ENCODE measurements around the gene NPLOC4.

GRCh38 chr17:81615401-81615930 is 21.4 kb downstream of the NPLOC4 start:
- no peak for TF ChIP-seq CTCF (IDR thresholded peaks at IDR 0.05; ENCODE audit: borderline replicate concordance, extremely low read depth, low read length, poor library complexity, severe bottlenecking)
- no peak for TF ChIP-seq EZH2 (IDR thresholded peaks at IDR 0.05; ENCODE audit: borderline replicate concordance, low read depth, low read length, severe bottlenecking)

Measured in DND-41 (cell line).